ENCODE results near the gene MAN1B1. TPM values are rescaled to one million over a fixed set of nuclear protein-coding genes. Genes with fewer than 3 reads are reported as not detected.

The MAN1B1 gene
- total RNA-seq, 1 experiment from 2014 or later: 57.2 TPM

DNA sequence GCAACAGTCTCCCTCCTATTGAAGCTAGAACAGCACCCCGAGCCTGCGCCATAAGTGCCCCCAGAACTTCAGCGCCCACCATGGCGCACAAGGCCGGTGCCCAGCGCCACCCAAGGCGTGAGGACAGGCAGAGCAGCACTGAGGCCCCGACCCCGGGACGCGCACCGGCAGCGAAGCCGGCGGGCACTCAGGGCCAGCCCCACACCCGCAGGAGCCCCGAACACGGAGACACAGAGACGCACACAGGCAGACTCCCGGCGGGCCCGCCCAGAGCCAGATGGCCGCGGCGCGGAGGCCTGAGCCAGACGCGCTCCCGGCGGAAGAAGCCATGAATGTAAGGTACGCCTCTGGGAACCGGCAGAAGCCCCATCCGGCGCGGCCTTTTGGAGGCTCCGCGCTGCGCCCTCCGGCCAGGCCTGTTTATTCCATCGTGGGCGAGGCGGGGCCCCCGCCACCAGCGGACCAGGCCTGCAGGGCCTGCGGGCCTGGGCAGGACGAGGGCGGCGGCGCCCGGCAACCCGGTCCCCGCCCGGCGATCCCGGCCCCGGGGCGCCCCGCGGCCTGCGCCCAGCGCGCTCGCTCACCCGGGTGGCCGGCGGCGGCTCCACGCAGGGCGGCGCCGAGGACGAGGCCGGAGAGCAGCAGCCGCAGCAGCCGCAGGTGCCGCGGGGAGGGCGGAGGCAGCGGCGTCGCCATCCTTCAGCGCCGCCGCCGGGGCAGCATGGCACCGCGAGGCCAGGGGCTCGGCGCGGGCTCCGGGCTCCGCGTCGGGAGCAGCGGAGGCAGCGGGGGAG is 41.3 kb upstream of the MAN1B1 start:
- in situ Hi-C loops (cut with HindIII; ENCODE audit: low pct_unique_long_range_greater_than_20kb, low sequenced_read_pairs): no loop called here
- ChIA-PET POLR2A (no interaction called here), CTCF (interaction anchor here (1.4 kb wide), 1 partner anchor 22 kb away, joined by 9 read pairs; no protein-coding TSS in a partner anchor)
- no peaks in the 10 kb centered on the region for H3K36me3 ChIP-seq (ENCODE audit: control insufficient read depth, insufficient read depth, low read length)
- TF ChIP-seq, protein P1, sequence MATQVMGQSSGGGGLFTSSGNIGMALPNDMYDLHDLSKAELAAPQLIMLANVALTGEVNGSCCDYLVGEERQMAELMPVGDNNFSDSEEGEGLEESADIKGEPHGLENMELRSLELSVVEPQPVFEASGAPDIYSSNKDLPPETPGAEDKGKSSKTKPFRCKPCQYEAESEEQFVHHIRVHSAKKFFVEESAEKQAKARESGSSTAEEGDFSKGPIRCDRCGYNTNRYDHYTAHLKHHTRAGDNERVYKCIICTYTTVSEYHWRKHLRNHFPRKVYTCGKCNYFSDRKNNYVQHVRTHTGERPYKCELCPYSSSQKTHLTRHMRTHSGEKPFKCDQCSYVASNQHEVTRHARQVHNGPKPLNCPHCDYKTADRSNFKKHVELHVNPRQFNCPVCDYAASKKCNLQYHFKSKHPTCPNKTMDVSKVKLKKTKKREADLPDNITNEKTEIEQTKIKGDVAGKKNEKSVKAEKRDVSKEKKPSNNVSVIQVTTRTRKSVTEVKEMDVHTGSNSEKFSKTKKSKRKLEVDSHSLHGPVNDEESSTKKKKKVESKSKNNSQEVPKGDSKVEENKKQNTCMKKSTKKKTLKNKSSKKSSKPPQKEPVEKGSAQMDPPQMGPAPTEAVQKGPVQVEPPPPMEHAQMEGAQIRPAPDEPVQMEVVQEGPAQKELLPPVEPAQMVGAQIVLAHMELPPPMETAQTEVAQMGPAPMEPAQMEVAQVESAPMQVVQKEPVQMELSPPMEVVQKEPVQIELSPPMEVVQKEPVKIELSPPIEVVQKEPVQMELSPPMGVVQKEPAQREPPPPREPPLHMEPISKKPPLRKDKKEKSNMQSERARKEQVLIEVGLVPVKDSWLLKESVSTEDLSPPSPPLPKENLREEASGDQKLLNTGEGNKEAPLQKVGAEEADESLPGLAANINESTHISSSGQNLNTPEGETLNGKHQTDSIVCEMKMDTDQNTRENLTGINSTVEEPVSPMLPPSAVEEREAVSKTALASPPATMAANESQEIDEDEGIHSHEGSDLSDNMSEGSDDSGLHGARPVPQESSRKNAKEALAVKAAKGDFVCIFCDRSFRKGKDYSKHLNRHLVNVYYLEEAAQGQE (IDR thresholded peaks at IDR 0.05; ENCODE audit: insufficient read depth in 1 of 2, low read depth in 2 of 2, low read length in 1 of 2): no peak
- TF ChIP-seq, protein P2, sequence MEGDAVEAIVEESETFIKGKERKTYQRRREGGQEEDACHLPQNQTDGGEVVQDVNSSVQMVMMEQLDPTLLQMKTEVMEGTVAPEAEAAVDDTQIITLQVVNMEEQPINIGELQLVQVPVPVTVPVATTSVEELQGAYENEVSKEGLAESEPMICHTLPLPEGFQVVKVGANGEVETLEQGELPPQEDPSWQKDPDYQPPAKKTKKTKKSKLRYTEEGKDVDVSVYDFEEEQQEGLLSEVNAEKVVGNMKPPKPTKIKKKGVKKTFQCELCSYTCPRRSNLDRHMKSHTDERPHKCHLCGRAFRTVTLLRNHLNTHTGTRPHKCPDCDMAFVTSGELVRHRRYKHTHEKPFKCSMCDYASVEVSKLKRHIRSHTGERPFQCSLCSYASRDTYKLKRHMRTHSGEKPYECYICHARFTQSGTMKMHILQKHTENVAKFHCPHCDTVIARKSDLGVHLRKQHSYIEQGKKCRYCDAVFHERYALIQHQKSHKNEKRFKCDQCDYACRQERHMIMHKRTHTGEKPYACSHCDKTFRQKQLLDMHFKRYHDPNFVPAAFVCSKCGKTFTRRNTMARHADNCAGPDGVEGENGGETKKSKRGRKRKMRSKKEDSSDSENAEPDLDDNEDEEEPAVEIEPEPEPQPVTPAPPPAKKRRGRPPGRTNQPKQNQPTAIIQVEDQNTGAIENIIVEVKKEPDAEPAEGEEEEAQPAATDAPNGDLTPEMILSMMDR (IDR thresholded peaks at IDR 0.05): no peak
- TF ChIP-seq POLR2AphosphoS5 (IDR thresholded peaks at IDR 0.05; ENCODE audit: low read depth, low read length) (no peak), SIN3A (IDR thresholded peaks at IDR 0.05; ENCODE audit: borderline replicate concordance, insufficient read depth, low read depth, low read length) (no peak), TCF7L2 (IDR thresholded peaks at IDR 0.05; ENCODE audit: low read depth, low read length) (no peak)
- H3K27me3 ChIP-seq (ENCODE audit: control insufficient read depth, insufficient read depth, low read length): no peaks in the 10 kb centered on the region
- no peaks in the 10 kb centered on the region for H3K9me3 ChIP-seq (ENCODE audit: control insufficient read depth, insufficient read depth, low read depth, low read length)
- no peak overlapping the region for H3K27ac ChIP-seq (ENCODE audit: low read length)
- no TSS peak for BruUV-seq (replicated peaks)
- peaks cover 10% of the 10 kb centered on the region; the same call in 1 of the 2 replicates for H3K4me1 ChIP-seq (ENCODE audit: control insufficient read depth, insufficient read depth, low read length)
- peak; percentile 32 for ATAC-seq
- intact Hi-C loops (cut with micrococcal nuclease; ENCODE audit: unreplicated experiment): loop anchor here (1.0 kb wide), 1 partner anchor 19 kb away; no protein-coding TSS in a partner anchor
- DNase-seq (ENCODE audit: low read depth, low spot score): no peak
- H3K4me3 ChIP-seq (ENCODE audit: low read depth in 2 of 2, low read length in 2 of 2): peak overlapping the region; percentile 54 to 62

DNA sequence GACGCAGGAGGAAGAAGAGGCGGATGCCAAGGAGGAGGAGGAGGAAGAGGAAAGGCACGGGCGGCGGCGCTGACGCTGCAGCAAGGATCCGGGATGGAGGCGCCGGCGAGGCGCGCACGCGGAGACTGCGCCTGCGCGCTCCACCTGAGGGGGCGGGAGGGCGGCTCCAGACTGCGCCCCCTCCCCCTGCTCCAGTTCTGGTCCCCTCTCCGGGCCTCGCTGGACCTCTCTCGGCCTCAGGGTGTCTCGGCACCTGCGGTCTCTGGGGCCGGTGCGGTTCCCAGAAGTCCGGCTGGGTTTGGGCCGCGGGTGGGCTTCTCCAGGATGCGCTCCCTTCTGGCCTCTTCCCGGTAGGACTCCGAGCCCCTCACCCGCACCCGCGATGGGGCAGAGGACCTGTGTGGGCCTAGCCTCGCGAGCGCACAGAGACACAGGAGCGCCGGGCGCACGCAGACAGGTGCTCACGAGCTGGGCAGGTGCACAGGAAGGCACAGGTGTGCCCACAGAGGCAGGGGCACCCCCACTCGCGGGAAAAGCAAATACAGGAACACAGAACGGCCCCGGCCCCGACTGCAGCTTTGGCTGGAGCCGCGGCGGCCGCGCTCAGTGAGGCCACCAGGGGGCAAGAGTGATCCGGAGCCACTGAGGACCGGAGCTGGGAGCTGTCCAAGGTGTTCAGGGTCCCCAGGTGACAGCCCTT is 40.5 kb upstream of the MAN1B1 start, which contains the start of gene NPDC1:
NPDC1 (minus strand) TSS at position 90 of the 700 bp plus-strand sequence. CDS start 188 bp downstream, outside the sequence.
- Histone ChIP-seq H3K27me3 (ENCODE audit: control insufficient read depth, insufficient read depth, low read length) (no peaks in the 10 kb centered on the region), H3K27ac (ENCODE audit: low read length) (0 out of 2 replicates have a peak within 1 kb of the TSS, but pooled peaks have one; percentile 44), H3K4me1 (ENCODE audit: control insufficient read depth, insufficient read depth, low read length) (peaks cover 10% of the 10 kb centered on the region; the same call in 1 of the 2 replicates), H3K36me3 (ENCODE audit: control insufficient read depth, insufficient read depth, low read length) (no peaks in the 10 kb centered on the region), H3K4me3 (ENCODE audit: low read depth in 2 of 2, low read length in 2 of 2) (peak within 1 kb of the TSS; percentile 54 to 62), H3K9me3 (ENCODE audit: control insufficient read depth, insufficient read depth, low read depth, low read length) (no peaks in the 10 kb centered on the region)
- ChIA-PET POLR2A (interaction anchor here (0.6 kb wide), 1 partner anchor 63 kb away, joined by 3 read pairs; no protein-coding TSS in a partner anchor), CTCF (interaction anchor here (0.6 to 1.4 kb wide), 3 partner anchors 18 to 24 kb away, joined by 4 to 11 read pairs (median 9); no protein-coding TSS in a partner anchor)
- TF ChIP-seq, protein P1 (IDR thresholded peaks at IDR 0.05; ENCODE audit: insufficient read depth in 1 of 2, low read depth in 2 of 2, low read length in 1 of 2): peak; percentile 97 to 98
- TF ChIP-seq SIN3A (IDR thresholded peaks at IDR 0.05; ENCODE audit: borderline replicate concordance, insufficient read depth, low read depth, low read length): 0 out of 2 replicates have a peak, but pooled peaks have one; percentile 54
- TF ChIP-seq POLR2AphosphoS5 (IDR thresholded peaks at IDR 0.05; ENCODE audit: low read depth, low read length): no peak
- TF ChIP-seq, protein P2 (IDR thresholded peaks at IDR 0.05): peak; percentile 90
- no peak for TF ChIP-seq TCF7L2 (IDR thresholded peaks at IDR 0.05; ENCODE audit: low read depth, low read length)
- intact Hi-C loops (cut with micrococcal nuclease; ENCODE audit: unreplicated experiment): loop anchor here (1.0 kb wide), 1 partner anchor 18 kb away; no protein-coding TSS in a partner anchor
- peak; percentile 74 for ATAC-seq
- DNase-seq (ENCODE audit: low read depth, low spot score): no peak
- BruUV-seq (replicated peaks): no TSS peak
- in situ Hi-C loops (cut with HindIII; ENCODE audit: low pct_unique_long_range_greater_than_20kb, low sequenced_read_pairs): no loop called here
